Measurements from ENCODE around the gene ZBTB47.

DNA sequence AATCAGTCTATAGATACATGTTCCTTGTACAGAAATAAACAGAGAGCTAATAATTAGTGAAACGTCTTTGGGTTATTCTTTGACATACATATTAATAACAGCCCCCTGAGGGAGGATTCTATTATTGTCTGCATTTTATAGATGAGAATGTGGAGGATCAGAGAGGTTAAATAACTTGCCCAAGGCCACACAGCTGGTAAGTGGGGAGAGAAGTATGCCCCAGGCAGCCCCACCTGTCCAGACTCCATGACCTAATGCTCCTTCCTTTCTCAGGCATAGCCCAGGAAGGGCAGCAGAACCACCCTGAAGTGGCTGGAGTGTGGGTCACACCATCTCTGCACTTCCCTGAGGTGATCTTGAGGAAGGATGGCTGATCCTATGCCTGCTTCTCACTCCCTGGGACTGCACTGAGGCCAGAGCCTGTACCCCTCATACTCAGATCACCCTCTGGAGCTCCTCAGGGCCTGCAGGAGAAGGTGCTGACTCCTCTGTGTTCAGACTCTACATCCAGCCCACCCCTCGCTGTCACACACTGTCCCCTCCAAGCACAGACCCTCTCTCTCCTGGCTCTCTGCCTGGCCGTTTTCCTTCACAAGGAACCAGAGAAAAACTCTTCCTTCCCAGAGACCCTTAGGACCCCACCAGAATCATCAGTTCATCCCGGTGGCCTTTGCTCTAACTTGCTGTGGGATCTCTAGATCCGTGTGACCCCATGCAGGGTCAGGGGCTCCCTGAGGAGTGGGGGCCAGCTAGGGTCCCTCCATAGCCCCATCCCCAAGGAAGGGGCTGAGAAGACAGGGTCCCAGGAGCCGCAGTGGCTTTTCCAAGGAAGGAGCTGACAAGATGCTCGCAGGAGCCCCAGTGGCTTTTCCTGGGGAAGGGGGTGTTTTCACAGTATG lies 53.5 kb downstream of the ZBTB47 start:
- TF ChIP-seq, protein P1, sequence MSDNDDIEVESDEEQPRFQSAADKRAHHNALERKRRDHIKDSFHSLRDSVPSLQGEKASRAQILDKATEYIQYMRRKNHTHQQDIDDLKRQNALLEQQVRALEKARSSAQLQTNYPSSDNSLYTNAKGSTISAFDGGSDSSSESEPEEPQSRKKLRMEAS (IDR thresholded peaks at IDR 0.05; ENCODE audit: low read depth, low read length): no peak
- TF ChIP-seq, protein P2, sequence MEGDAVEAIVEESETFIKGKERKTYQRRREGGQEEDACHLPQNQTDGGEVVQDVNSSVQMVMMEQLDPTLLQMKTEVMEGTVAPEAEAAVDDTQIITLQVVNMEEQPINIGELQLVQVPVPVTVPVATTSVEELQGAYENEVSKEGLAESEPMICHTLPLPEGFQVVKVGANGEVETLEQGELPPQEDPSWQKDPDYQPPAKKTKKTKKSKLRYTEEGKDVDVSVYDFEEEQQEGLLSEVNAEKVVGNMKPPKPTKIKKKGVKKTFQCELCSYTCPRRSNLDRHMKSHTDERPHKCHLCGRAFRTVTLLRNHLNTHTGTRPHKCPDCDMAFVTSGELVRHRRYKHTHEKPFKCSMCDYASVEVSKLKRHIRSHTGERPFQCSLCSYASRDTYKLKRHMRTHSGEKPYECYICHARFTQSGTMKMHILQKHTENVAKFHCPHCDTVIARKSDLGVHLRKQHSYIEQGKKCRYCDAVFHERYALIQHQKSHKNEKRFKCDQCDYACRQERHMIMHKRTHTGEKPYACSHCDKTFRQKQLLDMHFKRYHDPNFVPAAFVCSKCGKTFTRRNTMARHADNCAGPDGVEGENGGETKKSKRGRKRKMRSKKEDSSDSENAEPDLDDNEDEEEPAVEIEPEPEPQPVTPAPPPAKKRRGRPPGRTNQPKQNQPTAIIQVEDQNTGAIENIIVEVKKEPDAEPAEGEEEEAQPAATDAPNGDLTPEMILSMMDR (IDR thresholded peaks at IDR 0.05; ENCODE audit: low read depth, low read length): no peak
- TF ChIP-seq POLR2A (IDR thresholded peaks at IDR 0.05; ENCODE audit: extremely low read depth, insufficient read length) (no peak), MYC (IDR thresholded peaks at IDR 0.05; ENCODE audit: low read depth, low read length) (no peak)

All from NB4 (cell line).